Activated naive CD4-positive, alpha-beta T cell treated with anti-CD3 and anti-CD28 coated beads, Interleukin-2, amount 50 U/mL, for 24 hours (primary cell): ENCODE measurements around the gene GRIK2.

ENCODE experiments used
- H3K27ac Mint-ChIP-seq: one replicate; pipeline ENCODE4 v1.8.0; 2021; ENCODE audit warnings: mild to moderate bottlenecking, mixed read lengths
- H3K27me3 Mint-ChIP-seq: one replicate; pipeline ENCODE4 v1.8.0; 2021; ENCODE audit warnings: mixed read lengths
- H3K36me3 Mint-ChIP-seq: one replicate; pipeline ENCODE4 v1.8.0; 2021; ENCODE audit warnings: mixed read lengths
- H3K4me1 Mint-ChIP-seq: one replicate; pipeline ENCODE4 v1.8.0; 2021; ENCODE audit warnings: mixed read lengths
- H3K4me3 Mint-ChIP-seq: one replicate; pipeline ENCODE4 v1.8.0; 2021; ENCODE audit warnings: mild to moderate bottlenecking, mixed read lengths
- H3K9me3 Mint-ChIP-seq: one replicate; pipeline ENCODE4 v1.8.0; 2021; ENCODE audit warnings: mixed read lengths

Gene GRIK2

DNA sequence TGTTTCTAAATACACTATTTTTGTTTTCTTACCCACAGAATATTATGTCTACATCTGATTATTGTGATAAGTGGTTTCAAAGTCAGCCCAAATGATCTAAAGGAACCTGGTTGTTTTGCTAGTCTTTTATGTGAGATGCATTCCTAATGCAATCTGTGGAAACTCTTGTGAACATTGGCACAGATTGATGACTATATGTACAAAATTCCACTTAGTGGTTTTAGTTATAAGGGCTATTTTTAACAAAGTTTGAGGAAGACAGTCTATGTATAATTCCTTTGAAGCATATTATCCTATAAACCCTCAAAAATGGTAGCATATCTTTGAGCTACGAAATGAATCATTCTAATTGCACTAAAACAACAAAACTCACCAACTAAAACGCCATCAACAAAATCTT, 140.9 kb downstream of the GRIK2 start:
- Mint-ChIP-seq H3K4me3 (no peak overlapping the region), H3K27ac (no peak overlapping the region), H3K4me1 (no peaks in the 10 kb centered on the region), H3K36me3 (no peaks in the 10 kb centered on the region), H3K27me3 (no peaks in the 10 kb centered on the region), H3K9me3 (no peaks in the 10 kb centered on the region)

DNA sequence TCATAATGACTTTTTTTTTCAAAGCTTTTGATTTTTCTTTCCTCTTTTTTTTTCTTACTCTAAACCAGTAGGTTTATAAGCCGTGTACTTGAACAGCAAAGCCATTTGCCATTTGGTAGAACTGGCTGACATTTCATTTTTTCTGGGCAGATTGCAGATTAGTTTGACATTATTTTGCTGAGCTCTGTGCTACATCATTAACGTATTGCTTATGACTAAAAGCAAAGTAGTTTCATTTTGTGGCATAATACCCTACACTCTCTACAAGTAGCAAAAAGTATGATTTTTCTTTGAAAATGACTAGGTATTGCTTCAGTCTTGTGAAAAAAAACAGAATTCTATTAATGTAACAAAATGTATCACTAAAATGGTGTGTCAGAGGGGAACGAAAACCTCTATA, 141.3 kb downstream of the GRIK2 start:
- Mint-ChIP-seq H3K27ac (no peak overlapping the region), H3K27me3 (no peaks in the 10 kb centered on the region), H3K4me3 (no peak overlapping the region), H3K4me1 (no peaks in the 10 kb centered on the region), H3K36me3 (no peaks in the 10 kb centered on the region), H3K9me3 (no peaks in the 10 kb centered on the region)

- Mint-ChIP-seq H3K27me3 (no peaks in the 10 kb centered on the region), H3K36me3 (no peaks in the 10 kb centered on the region), H3K4me3 (no peak overlapping the region), H3K27ac (no peak overlapping the region), H3K4me1 (no peaks in the 10 kb centered on the region), H3K9me3 (no peaks in the 10 kb centered on the region)
Observed at GRCh38 chr6:101537753-101538316, 144.3 kb downstream of the GRIK2 start.

GRCh38 chr6:101539510-101540245, 146.2 kb downstream of the GRIK2 start:
- Mint-ChIP-seq H3K27me3 (no peaks in the 10 kb centered on the region), H3K9me3 (no peaks in the 10 kb centered on the region), H3K4me1 (no peaks in the 10 kb centered on the region), H3K4me3 (no peak overlapping the region), H3K27ac (no peak overlapping the region), H3K36me3 (no peaks in the 10 kb centered on the region)

GRCh38 chr6:101541894-101542293, 148.4 kb downstream of the GRIK2 start:
- Mint-ChIP-seq H3K27ac (no peak overlapping the region), H3K4me1 (no peaks in the 10 kb centered on the region), H3K36me3 (no peaks in the 10 kb centered on the region), H3K4me3 (no peak overlapping the region), H3K27me3 (no peaks in the 10 kb centered on the region), H3K9me3 (no peaks in the 10 kb centered on the region)

GRCh38 chr6:101543796-101544195, 150.3 kb downstream of the GRIK2 start:
- no peak overlapping the region for H3K4me3 Mint-ChIP-seq

GRCh38 chr6:101544286-101544685, 150.8 kb downstream of the GRIK2 start:
- H3K27ac Mint-ChIP-seq = no peak overlapping the region
- H3K9me3 Mint-ChIP-seq = peaks cover 4% of the 10 kb centered on the region
- no peak overlapping the region for H3K4me3 Mint-ChIP-seq
- no peaks in the 10 kb centered on the region for H3K27me3 Mint-ChIP-seq
- H3K36me3 Mint-ChIP-seq = no peaks in the 10 kb centered on the region
- no peaks in the 10 kb centered on the region for H3K4me1 Mint-ChIP-seq

More at GRCh38 chr6:101543796-101544195, 150.3 kb downstream of the GRIK2 start:
- Mint-ChIP-seq H3K27ac (no peak overlapping the region), H3K4me1 (no peaks in the 10 kb centered on the region), H3K36me3 (no peaks in the 10 kb centered on the region), H3K9me3 (peaks cover 2% of the 10 kb centered on the region), H3K27me3 (no peaks in the 10 kb centered on the region)

DNA sequence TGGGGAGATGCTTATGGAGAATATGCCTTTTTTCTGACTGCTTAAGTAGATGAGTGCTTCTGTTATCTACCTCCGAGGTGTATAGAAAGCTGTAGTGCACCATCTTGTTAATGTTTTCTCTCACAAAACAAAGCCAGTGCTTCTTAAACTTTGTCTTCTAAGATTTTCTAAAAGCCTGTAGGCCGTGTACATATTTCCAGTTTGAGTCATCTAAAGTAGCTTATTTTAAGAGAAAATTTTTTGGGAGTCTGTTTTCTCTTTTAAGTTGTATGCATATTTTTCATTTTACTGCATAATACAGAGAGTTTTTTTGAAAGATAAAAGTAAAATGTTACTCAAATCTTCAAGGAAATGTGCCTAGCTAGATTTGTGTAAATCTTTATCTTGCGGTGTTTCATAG, 151.7 kb downstream of the GRIK2 start:
- Mint-ChIP-seq H3K4me3 (no peak overlapping the region), H3K4me1 (no peaks in the 10 kb centered on the region), H3K27me3 (no peaks in the 10 kb centered on the region), H3K27ac (no peak overlapping the region), H3K36me3 (no peaks in the 10 kb centered on the region), H3K9me3 (peaks cover 4% of the 10 kb centered on the region)

DNA sequence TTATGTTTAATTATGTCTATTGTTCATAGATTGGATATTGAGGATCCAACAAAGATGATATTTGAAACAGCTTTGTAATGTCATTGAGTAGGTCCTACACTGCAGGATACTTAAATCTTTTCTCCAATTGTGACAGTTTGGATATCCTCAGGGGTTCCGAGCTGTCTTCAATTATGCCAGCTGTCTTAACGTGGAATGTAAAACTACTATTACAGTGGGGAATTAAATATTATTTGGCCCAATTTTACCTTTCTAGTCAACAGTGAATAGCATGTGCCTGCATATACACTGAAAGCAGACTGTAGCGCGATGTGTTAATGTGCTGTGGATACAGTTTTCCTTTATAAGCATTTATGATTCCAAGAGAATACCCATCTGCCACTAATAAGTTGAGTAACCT, 156.9 kb downstream of the GRIK2 start:
- Mint-ChIP-seq H3K4me1 (no peaks in the 10 kb centered on the region), H3K36me3 (no peaks in the 10 kb centered on the region), H3K9me3 (peaks cover 4% of the 10 kb centered on the region), H3K27me3 (no peaks in the 10 kb centered on the region), H3K27ac (no peak overlapping the region), H3K4me3 (no peak overlapping the region)

GRCh38 chr6:101554231-101554630, 160.7 kb downstream of the GRIK2 start:
- Mint-ChIP-seq H3K9me3 (no peaks in the 10 kb centered on the region), H3K4me3 (no peak overlapping the region), H3K27ac (no peak overlapping the region), H3K36me3 (no peaks in the 10 kb centered on the region), H3K4me1 (no peaks in the 10 kb centered on the region), H3K27me3 (no peaks in the 10 kb centered on the region)

DNA sequence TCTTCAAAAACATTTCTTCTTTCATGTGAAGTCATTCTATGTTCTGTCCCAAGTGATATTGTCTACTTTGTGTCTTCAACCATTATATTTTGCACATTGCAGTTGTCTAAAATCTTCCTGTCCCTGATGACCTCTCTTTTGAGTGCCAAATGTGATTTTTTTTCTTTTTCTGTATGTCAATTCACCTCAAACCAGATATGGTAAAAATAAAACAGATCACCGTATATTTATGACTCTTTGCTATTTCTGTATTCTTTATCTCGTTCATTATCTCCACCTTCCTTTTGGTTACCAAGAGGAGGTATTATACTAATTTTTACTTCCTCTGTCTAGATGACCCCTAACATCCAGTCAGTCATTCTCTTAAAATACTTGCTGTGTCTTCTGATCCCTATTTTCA, 165.2 kb downstream of the GRIK2 start:
- H3K9me3 Mint-ChIP-seq = no peaks in the 10 kb centered on the region
- no peak overlapping the region for H3K27ac Mint-ChIP-seq
- no peaks in the 10 kb centered on the region for H3K4me1 Mint-ChIP-seq
- H3K36me3 Mint-ChIP-seq = no peaks in the 10 kb centered on the region
- no peaks in the 10 kb centered on the region for H3K27me3 Mint-ChIP-seq
- no peak overlapping the region for H3K4me3 Mint-ChIP-seq

DNA sequence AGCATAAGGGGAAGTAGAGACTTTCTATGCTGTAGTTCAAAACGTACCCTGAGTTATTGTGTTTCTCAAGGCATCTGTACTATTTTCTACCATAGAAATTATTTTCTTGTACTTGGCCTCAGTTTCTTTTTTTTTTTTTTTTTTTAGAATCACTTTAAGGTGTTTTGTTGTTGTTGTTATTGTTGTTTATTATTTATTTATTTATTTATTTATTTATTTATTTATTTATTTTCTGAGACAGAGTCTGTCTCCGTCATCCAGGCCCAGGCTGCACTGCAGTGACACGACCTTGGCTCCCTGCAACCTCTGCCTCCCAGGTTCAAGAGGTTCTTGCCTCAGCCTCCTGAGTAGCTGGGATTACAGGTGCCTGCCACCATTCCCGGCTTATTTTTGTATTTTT, 179.1 kb downstream of the GRIK2 start:
- Mint-ChIP-seq H3K27me3 (no peaks in the 10 kb centered on the region), H3K9me3 (no peaks in the 10 kb centered on the region), H3K36me3 (no peaks in the 10 kb centered on the region)

GRCh38 chr6:101577091-101577490, 183.6 kb downstream of the GRIK2 start:
- H3K36me3 Mint-ChIP-seq = no peaks in the 10 kb centered on the region

More for the DNA sequence above, 179.1 kb downstream of the GRIK2 start:
- Mint-ChIP-seq H3K27ac (no peak overlapping the region), H3K4me3 (no peak overlapping the region), H3K4me1 (no peaks in the 10 kb centered on the region)

GRCh38 chr6:101578306-101578705, 184.8 kb downstream of the GRIK2 start:
- Mint-ChIP-seq H3K27me3 (no peaks in the 10 kb centered on the region), H3K9me3 (peaks cover 10% of the 10 kb centered on the region), H3K4me3 (no peak overlapping the region), H3K36me3 (no peaks in the 10 kb centered on the region), H3K27ac (no peak overlapping the region), H3K4me1 (no peaks in the 10 kb centered on the region)

More at GRCh38 chr6:101577091-101577490, 183.6 kb downstream of the GRIK2 start:
- no peak overlapping the region for H3K27ac Mint-ChIP-seq
- peaks cover 10% of the 10 kb centered on the region for H3K9me3 Mint-ChIP-seq
- no peak overlapping the region for H3K4me3 Mint-ChIP-seq
- no peaks in the 10 kb centered on the region for H3K4me1 Mint-ChIP-seq
- H3K27me3 Mint-ChIP-seq = no peaks in the 10 kb centered on the region

GRCh38 chr6:101582792-101583191, 189.3 kb downstream of the GRIK2 start:
- no peaks in the 10 kb centered on the region for H3K4me1 Mint-ChIP-seq
- peaks cover 10% of the 10 kb centered on the region for H3K9me3 Mint-ChIP-seq
- no peaks in the 10 kb centered on the region for H3K36me3 Mint-ChIP-seq
- H3K27ac Mint-ChIP-seq = no peak overlapping the region
- H3K27me3 Mint-ChIP-seq = no peaks in the 10 kb centered on the region
- H3K4me3 Mint-ChIP-seq = no peak overlapping the region

- H3K27me3 Mint-ChIP-seq = no peaks in the 10 kb centered on the region
- H3K4me3 Mint-ChIP-seq = no peak overlapping the region
- H3K36me3 Mint-ChIP-seq = no peaks in the 10 kb centered on the region
- H3K9me3 Mint-ChIP-seq = peaks cover 5% of the 10 kb centered on the region
- no peaks in the 10 kb centered on the region for H3K4me1 Mint-ChIP-seq
- H3K27ac Mint-ChIP-seq = no peak overlapping the region
Observed at GRCh38 chr6:101585501-101585900, 192.0 kb downstream of the GRIK2 start.

GRCh38 chr6:101588343-101588742, 194.8 kb downstream of the GRIK2 start:
- no peaks in the 10 kb centered on the region for H3K36me3 Mint-ChIP-seq
- no peaks in the 10 kb centered on the region for H3K9me3 Mint-ChIP-seq
- no peak overlapping the region for H3K4me3 Mint-ChIP-seq
- no peak overlapping the region for H3K27ac Mint-ChIP-seq
- H3K27me3 Mint-ChIP-seq = no peaks in the 10 kb centered on the region
- no peaks in the 10 kb centered on the region for H3K4me1 Mint-ChIP-seq
